Raji (cell line): ENCODE results near the gene COL4A2.

Experiments
- POLR2A ChIP-seq: IDR thresholded peaks from 2 replicates; pipeline ENCODE4 v1.6.1; 2011; ENCODE audit warnings: low read depth, low read length, control low read depth; ENCODE audit not compliant: insufficient read depth

The COL4A2 gene

GRCh38 chr13:110407021-110407420 is 99.9 kb downstream of the COL4A2 start:
- TF ChIP-seq POLR2A: no peak

GRCh38 chr13:110407531-110407930 is 100.4 kb downstream of the COL4A2 start:
- TF ChIP-seq POLR2A: no peak

GRCh38 chr13:110408286-110408685 is 101.2 kb downstream of the COL4A2 start:
- no peak for TF ChIP-seq POLR2A

GRCh38 chr13:110409581-110409992 is 102.5 kb downstream of the COL4A2 start:
- no peak for TF ChIP-seq POLR2A

- TF ChIP-seq POLR2A: no peak
Measured at GRCh38 chr13:110410000-110410399, 102.9 kb downstream of the COL4A2 start.

GRCh38 chr13:110410936-110411687 is 104.0 kb downstream of the COL4A2 start:
- no peak for TF ChIP-seq POLR2A

GRCh38 chr13:110411688-110412059 is 104.6 kb downstream of the COL4A2 start:
- TF ChIP-seq POLR2A: no peak

GRCh38 chr13:110412132-110412914 is 105.2 kb downstream of the COL4A2 start:
- TF ChIP-seq POLR2A: no peak

- TF ChIP-seq POLR2A: no peak
Measured at GRCh38 chr13:110413016-110413675, 106.1 kb downstream of the COL4A2 start.

GRCh38 chr13:110413676-110414040 is 106.6 kb downstream of the COL4A2 start:
- no peak for TF ChIP-seq POLR2A

- TF ChIP-seq POLR2A: no peak
Measured at GRCh38 chr13:110414283-110414682, 107.2 kb downstream of the COL4A2 start.

GRCh38 chr13:110414931-110415330 is 107.8 kb downstream of the COL4A2 start:
- TF ChIP-seq POLR2A: no peak

GRCh38 chr13:110415669-110416068 is 108.6 kb downstream of the COL4A2 start:
- no peak for TF ChIP-seq POLR2A

- no peak for TF ChIP-seq POLR2A
Measured at GRCh38 chr13:110416131-110417025, 109.3 kb downstream of the COL4A2 start.

GRCh38 chr13:110418944-110419343 is 111.9 kb downstream of the COL4A2 start:
- TF ChIP-seq POLR2A: no peak
